ENCODE data around the gene NUFIP2. TPM values are rescaled to one million over a fixed set of nuclear protein-coding genes. Genes with fewer than 3 reads are reported as not detected.

Gene NUFIP2
- total RNA-seq, 1 donor from 2014 or later: 51.0 TPM

- H3K4me1 Mint-ChIP-seq (ENCODE audit: low read depth, unreplicated experiment): peaks cover 9% of the 10 kb centered on the region
- H3K27ac Mint-ChIP-seq (ENCODE audit: unreplicated experiment): no peak overlapping the region
- no peak for TF ChIP-seq CTCF (IDR thresholded peaks at IDR 0.05; ENCODE audit: partially characterized antibody, unreplicated experiment)
- H3K27me3 Mint-ChIP-seq (ENCODE audit: unreplicated experiment): peaks cover 4% of the 10 kb centered on the region
- no peak for DNase-seq
- H3K9me3 Mint-ChIP-seq (ENCODE audit: unreplicated experiment): peaks cover 8% of the 10 kb centered on the region
- H3K36me3 Mint-ChIP-seq (ENCODE audit: unreplicated experiment): no peaks in the 10 kb centered on the region
- no peak overlapping the region for H3K4me3 Mint-ChIP-seq (ENCODE audit: unreplicated experiment)
Observed at GRCh38 chr17:29299031-29299430, 5.1 kb upstream of the NUFIP2 start.

GRCh38 chr17:29295420-29295819 is 1.5 kb upstream of the NUFIP2 start:
- H3K27me3 Mint-ChIP-seq (ENCODE audit: unreplicated experiment): peaks cover 8% of the 10 kb centered on the region
- peak overlapping the region; percentile 18 for H3K27ac Mint-ChIP-seq (ENCODE audit: unreplicated experiment)
- TF ChIP-seq CTCF (IDR thresholded peaks at IDR 0.05; ENCODE audit: partially characterized antibody, unreplicated experiment): no peak
- peaks cover 17% of the 10 kb centered on the region for H3K4me1 Mint-ChIP-seq (ENCODE audit: low read depth, unreplicated experiment)
- H3K36me3 Mint-ChIP-seq (ENCODE audit: unreplicated experiment): no peaks in the 10 kb centered on the region
- no peak for DNase-seq
- peak overlapping the region; percentile 48 for H3K4me3 Mint-ChIP-seq (ENCODE audit: unreplicated experiment)
- peaks cover 15% of the 10 kb centered on the region for H3K9me3 Mint-ChIP-seq (ENCODE audit: unreplicated experiment)

- no peak for TF ChIP-seq CTCF (IDR thresholded peaks at IDR 0.05; ENCODE audit: partially characterized antibody, unreplicated experiment)
- Mint-ChIP-seq H3K9me3 (ENCODE audit: unreplicated experiment) (peaks cover 15% of the 10 kb centered on the region), H3K4me1 (ENCODE audit: low read depth, unreplicated experiment) (peaks cover 17% of the 10 kb centered on the region), H3K27me3 (ENCODE audit: unreplicated experiment) (peaks cover 8% of the 10 kb centered on the region), H3K4me3 (ENCODE audit: unreplicated experiment) (peak overlapping the region; percentile 100), H3K27ac (ENCODE audit: unreplicated experiment) (peak overlapping the region; percentile 99), H3K36me3 (ENCODE audit: unreplicated experiment) (no peaks in the 10 kb centered on the region)
- no peak for DNase-seq
Observed at GRCh38 chr17:29294580-29294900, 592 bp upstream of the NUFIP2 start.

GRCh38 chr17:29292992-29293889 is 707 bp downstream of the NUFIP2 start:
- Mint-ChIP-seq H3K27me3 (ENCODE audit: unreplicated experiment) (peaks cover 8% of the 10 kb centered on the region), H3K27ac (ENCODE audit: unreplicated experiment) (peak overlapping the region; percentile 99), H3K4me1 (ENCODE audit: low read depth, unreplicated experiment) (peaks cover 21% of the 10 kb centered on the region), H3K36me3 (ENCODE audit: unreplicated experiment) (no peaks in the 10 kb centered on the region), H3K4me3 (ENCODE audit: unreplicated experiment) (peak overlapping the region; percentile 100), H3K9me3 (ENCODE audit: unreplicated experiment) (peaks cover 15% of the 10 kb centered on the region)
- TF ChIP-seq CTCF (IDR thresholded peaks at IDR 0.05; ENCODE audit: partially characterized antibody, unreplicated experiment): no peak
- peak; percentile 75 for DNase-seq

Data from glutamatergic neuron (in vitro differentiated cells).